Measurements from ENCODE around the gene TIA1.

DNA sequence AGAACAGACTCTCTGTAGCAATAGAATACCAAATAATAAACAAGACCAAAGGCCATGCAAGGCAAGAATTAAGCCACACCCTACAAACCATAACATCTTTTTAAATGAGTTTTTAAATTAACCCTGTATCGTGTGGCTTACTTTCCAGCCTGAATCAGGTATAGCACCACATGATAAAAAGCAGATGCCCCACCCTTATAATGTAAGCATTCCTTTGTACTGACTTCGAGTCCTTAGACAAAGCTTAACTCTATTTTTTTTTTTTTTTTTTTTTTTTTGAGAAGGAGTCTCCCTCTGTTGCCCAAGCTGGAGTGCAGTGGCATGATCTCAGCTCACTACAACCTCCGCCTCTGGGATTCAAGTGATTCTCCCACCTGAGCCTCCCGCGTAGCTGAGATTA is 55.9 kb downstream of the TIA1 start:
- TF ChIP-seq, protein P1, sequence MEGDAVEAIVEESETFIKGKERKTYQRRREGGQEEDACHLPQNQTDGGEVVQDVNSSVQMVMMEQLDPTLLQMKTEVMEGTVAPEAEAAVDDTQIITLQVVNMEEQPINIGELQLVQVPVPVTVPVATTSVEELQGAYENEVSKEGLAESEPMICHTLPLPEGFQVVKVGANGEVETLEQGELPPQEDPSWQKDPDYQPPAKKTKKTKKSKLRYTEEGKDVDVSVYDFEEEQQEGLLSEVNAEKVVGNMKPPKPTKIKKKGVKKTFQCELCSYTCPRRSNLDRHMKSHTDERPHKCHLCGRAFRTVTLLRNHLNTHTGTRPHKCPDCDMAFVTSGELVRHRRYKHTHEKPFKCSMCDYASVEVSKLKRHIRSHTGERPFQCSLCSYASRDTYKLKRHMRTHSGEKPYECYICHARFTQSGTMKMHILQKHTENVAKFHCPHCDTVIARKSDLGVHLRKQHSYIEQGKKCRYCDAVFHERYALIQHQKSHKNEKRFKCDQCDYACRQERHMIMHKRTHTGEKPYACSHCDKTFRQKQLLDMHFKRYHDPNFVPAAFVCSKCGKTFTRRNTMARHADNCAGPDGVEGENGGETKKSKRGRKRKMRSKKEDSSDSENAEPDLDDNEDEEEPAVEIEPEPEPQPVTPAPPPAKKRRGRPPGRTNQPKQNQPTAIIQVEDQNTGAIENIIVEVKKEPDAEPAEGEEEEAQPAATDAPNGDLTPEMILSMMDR (IDR thresholded peaks at IDR 0.05), result no peak
- TF ChIP-seq POLR2AphosphoS5 (IDR thresholded peaks at IDR 0.05) (no peak), POLR2A (IDR thresholded peaks at IDR 0.05) (no peak), EP300 (IDR thresholded peaks at IDR 0.05) (no peak)
